ENCODE data around the gene TRIM47.

DNA sequence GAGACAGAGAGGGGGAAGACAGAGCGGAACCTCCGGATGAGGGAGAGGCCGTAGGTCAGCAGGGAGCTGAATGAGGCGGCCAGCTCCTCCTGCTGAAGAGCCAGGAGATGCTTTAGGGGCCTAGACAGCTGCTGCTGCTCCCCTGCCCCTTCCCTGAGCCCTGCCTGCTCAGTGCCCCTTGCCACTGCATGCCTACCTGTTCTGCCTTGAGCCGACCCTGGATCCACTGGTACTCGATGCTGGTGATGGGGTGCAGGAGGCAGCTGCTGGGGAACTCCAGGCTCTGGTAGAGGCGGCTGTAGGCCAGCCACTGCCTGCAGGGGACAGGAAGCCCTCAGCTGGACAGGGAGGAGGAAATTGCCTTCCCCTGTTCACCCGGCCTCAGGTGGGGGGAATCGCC is 41.8 kb downstream of the TRIM47 start:
- TF ChIP-seq POLR2A (IDR thresholded peaks at IDR 0.05; ENCODE audit: low read depth, low read length) = no peak
- TF ChIP-seq POLR2AphosphoS5 (IDR thresholded peaks at IDR 0.05; ENCODE audit: low read depth, low read length) = no peak
